GM19240 (cell line): ENCODE measurements around the gene CCDC120.
A peak's percentile ranks its signal among the peaks of the same experiment; 100 is the strongest.

Source experiments
- DNase-seq: peaks from one replicate; pipeline ENCODE4 v3.0.0; 2011; ENCODE audit warnings: low spot score; ENCODE audit not compliant: insufficient read length

The CCDC120 gene

GRCh38 chrX:49058794-49059193, at the start of gene CCDC120:
Gene CCDC120 (plus strand): TSS chrX:49058999. CDS start chrX:49062042, 3,043 bp downstream.
- no peak for DNase-seq

- DNase-seq: no peak
Measured at GRCh38 chrX:49019050-49019449, 39.7 kb upstream of the CCDC120 start.

GRCh38 chrX:49019599-49020249, 39.1 kb upstream of the CCDC120 start:
- no peak for DNase-seq

- no peak for DNase-seq
Measured at GRCh38 chrX:49029876-49030275, 28.9 kb upstream of the CCDC120 start.

GRCh38 chrX:49030283-49030682, 28.5 kb upstream of the CCDC120 start:
- DNase-seq: no peak

- no peak for DNase-seq
Measured at GRCh38 chrX:49037883-49038475, 20.8 kb upstream of the CCDC120 start.

GRCh38 chrX:49039598-49040375, 19.0 kb upstream of the CCDC120 start:
- DNase-seq: no peak

GRCh38 chrX:49040376-49040955, 18.3 kb upstream of the CCDC120 start:
- no peak for DNase-seq

GRCh38 chrX:49041744-49042580, 16.8 kb upstream of the CCDC120 start:
- no peak for DNase-seq

- DNase-seq: no peak
Measured at GRCh38 chrX:49042581-49043219, 16.1 kb upstream of the CCDC120 start.

GRCh38 chrX:49043220-49043986, 15.4 kb upstream of the CCDC120 start, which contains the start of gene TFE3:
Gene TFE3 (minus strand): TSS chrX:49043357. CDS start chrX:49043226, 131 bp downstream.
- DNase-seq: peak; percentile 77

GRCh38 chrX:49043987-49044281, 14.9 kb upstream of the CCDC120 start:
- DNase-seq: no peak

GRCh38 chrX:49053223-49054072, 5.4 kb upstream of the CCDC120 start:
- peak; percentile 62 for DNase-seq

- no peak for DNase-seq
Measured at GRCh38 chrX:49054073-49054762, 4.6 kb upstream of the CCDC120 start.

GRCh38 chrX:49059201-49059600, 402 bp downstream of the CCDC120 start:
- no peak for DNase-seq

- DNase-seq: no peak
Measured at GRCh38 chrX:49059681-49060085, 884 bp downstream of the CCDC120 start.

GRCh38 chrX:49060914-49061313, 2.1 kb downstream of the CCDC120 start:
- DNase-seq: no peak

GRCh38 chrX:49061490-49061889, 2.7 kb downstream of the CCDC120 start:
- DNase-seq: no peak

- DNase-seq: no peak
Measured at GRCh38 chrX:49061916-49062315, 3.1 kb downstream of the CCDC120 start.
